K562 (cell line): Measurements from ENCODE around the gene RPL19. TPM values are rescaled to one million over a fixed set of nuclear protein-coding genes. Genes with fewer than 3 reads are reported as not detected.

ENCODE experiments used
- BDP1 ChIP-seq: IDR thresholded peaks from 3 replicates; pipeline ENCODE4 v1.6.1; 2011; ENCODE audit not compliant: insufficient read length, insufficient read depth
- BRD9 ChIP-seq: fragments of 450-650 bp; IDR thresholded peaks from 2 replicates; pipeline ENCODE4 v1.6.1; 2018; ENCODE audit warnings: low read depth; ENCODE audit not compliant: partially characterized antibody
- CSDE1 ChIP-seq, 2 experiments: fragments of 450-650 bp; IDR thresholded peaks; 2 replicates each; pipeline ENCODE4 v1.6.1; 2016; ENCODE audit warnings: mild to moderate bottlenecking in 1 of 2
- CXXC5 ChIP-seq: fragments of 250-450 bp; sonication (Bioruptor Pico); IDR thresholded peaks from 2 replicates; pipeline ENCODE4 v1.8.0; 2022; ENCODE audit warnings: inconsistent platforms, mild to moderate bottlenecking, moderate library complexity
- FOXK2 ChIP-seq, 2 experiments: fragments of 450-650 bp; IDR thresholded peaks in 1 of 2; conservative IDR thresholded peaks in 1 of 2; 2 replicates each; pipeline ENCODE4 v1.6.1; 2016; ENCODE audit warnings: low read depth in 2 of 2, mild to moderate bottlenecking in 1 of 2
- HSF4 ChIP-seq: fragments of 250-450 bp; sonication (Bioruptor Pico); IDR thresholded peaks from 2 replicates; pipeline ENCODE4 v2.1.2; 2022; ENCODE audit warnings: mild to moderate bottlenecking, moderate library complexity, borderline replicate concordance
- MTA3 ChIP-seq: fragments of 450-650 bp; formaldehyde crosslinking; IDR thresholded peaks from 2 replicates; pipeline ENCODE4 v1.6.1; 2017; ENCODE audit warnings: mild to moderate bottlenecking, borderline replicate concordance
- RFX5 ChIP-seq: IDR thresholded peaks from 2 replicates; pipeline ENCODE4 v1.6.1; 2011; ENCODE audit warnings: low read depth, mild to moderate bottlenecking, improper control_type of control experiment, low read length
- ZFP36 ChIP-seq: fragments of 150-350 bp; IDR thresholded peaks from 2 replicates; pipeline ENCODE4 v1.6.1; 2018; ENCODE audit warnings: low read length, low read depth; ENCODE audit not compliant: partially characterized antibody
- polyA plus RNA-seq, 8 experiments: library from polyadenylated mRNA; depleted of rRNA in 4 of 8; stranded (reverse) in 5 of 8; unstranded in 3 of 8; fragments of >200 nt; fragmentation: Nextera tagmentation in 2 of 8; fragmentation: Illumina TruSeq in 1 of 8; extraction: Ambion mirVana in 2 of 8; extraction: Trizol in 1 of 8; gene quantifications; 2 replicates each; pipeline versions ENCODE4 v1.2.1 to v1.2.3, GENCODE V29; 2011 to 2014; ENCODE audit warnings: inconsistent platforms in 1 of 8, missing spikeins in 1 of 8
- total RNA-seq, 7 experiments: library from RNA; depleted of rRNA in 6 of 7; stranded (reverse); fragments of >200 nt in 6 of 7; fragmentation: Illumina TruSeq in 2 of 7; extraction: Trizol in 2 of 7; gene quantifications; 2 replicates each; pipeline versions ENCODE4 v1.2.1 to v1.2.3, GENCODE V29; 2011 to 2021; ENCODE audit warnings: low replicate concordance in 1 of 7
- TF ChIP-seq, protein P1 (sequence below): fragments of 450-650 bp; IDR thresholded peaks from 2 replicates; pipeline ENCODE4 v1.6.1; 2017; ENCODE audit warnings: antibody characterized with exemption
- TF ChIP-seq, protein P2 (sequence below), 3 experiments: IDR thresholded peaks in 2 of 3; conservative IDR thresholded peaks in 1 of 3; 2 replicates each; pipeline ENCODE4 v1.5.1; 2011 to 2012; ENCODE audit warnings: low read length in 3 of 3, mild to moderate bottlenecking in 3 of 3, control low read depth in 2 of 3, improper control_type of control experiment in 1 of 3, inconsistent platforms in 1 of 3, low read depth in 1 of 3, mixed read lengths in 1 of 3, moderate library complexity in 1 of 3; ENCODE audit not compliant: insufficient read depth in 2 of 3
- TF ChIP-seq, protein P3 (sequence below): fragments of 150-350 bp; conservative IDR thresholded peaks from 2 replicates; pipeline ENCODE4 v1.6.1; 2014; ENCODE audit warnings: low read length
- TF ChIP-seq, protein P4 (sequence below): fragments of 450-650 bp; IDR thresholded peaks from 2 replicates; pipeline ENCODE4 v1.6.1; 2017; ENCODE audit warnings: antibody characterized with exemption, mild to moderate bottlenecking
- TF ChIP-seq, protein P5 (sequence below): fragments of 450-650 bp; IDR thresholded peaks from 2 replicates; pipeline ENCODE4 v1.7.0; 2016; ENCODE audit warnings: borderline replicate concordance

Gene RPL19
- total and polyA plus RNA-seq, 9 of the 15 experiments (the other 6 are each of a cell fraction or from before 2014, with no cell fraction given): 2,263 to 4,614 (median 3,727) TPM

DNA sequence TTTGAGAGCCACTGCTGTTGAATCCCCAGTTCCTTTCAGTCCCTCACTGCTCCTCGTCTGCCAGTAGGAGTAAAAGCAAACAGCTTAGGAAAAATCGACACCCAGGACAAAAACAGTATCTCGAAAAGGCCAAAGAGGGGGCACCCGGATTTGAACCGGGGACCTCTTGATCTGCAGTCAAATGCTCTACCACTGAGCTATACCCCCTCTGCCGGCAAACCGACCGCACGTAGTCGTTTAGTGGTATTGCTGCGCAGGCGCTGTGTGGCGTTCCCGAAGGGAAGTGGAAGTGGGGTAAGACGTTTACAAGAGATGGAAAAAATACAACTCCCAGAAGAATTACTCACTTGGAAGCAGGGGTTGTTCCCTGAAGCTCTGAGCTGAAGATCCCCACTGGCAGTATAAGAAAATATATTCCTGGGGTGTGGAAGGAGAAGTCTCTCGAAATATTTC lies 46.5 kb upstream of the RPL19 start (continued):
- TF ChIP-seq HSF4 (no peak), RFX5 (peak; percentile 73; the same call in 1 of the 2 replicates), MTA3 (0 out of 2 replicates have a peak, but pooled peaks have one; percentile 38), FOXK2 (conservative IDR thresholded peaks at IDR 0.05 in 1 of 2, IDR thresholded peaks at IDR 0.05 in 1 of 2; ENCODE audit: low read depth in 2 of 2) (peak in 1 of 2 experiments; percentile 35; a peak in 1 of 4 replicates), BRD9 (peak; percentile 97), ZFP36 (peak; percentile 31), BDP1 (peak; percentile 100), CSDE1 (IDR thresholded peaks at IDR 0.05) (peak in 1 of 2 experiments; percentile 77; a peak in 2 of 4 replicates), CXXC5 (CRISPR knock-in tag) (peak; percentile 18)
- TF ChIP-seq, protein P1, sequence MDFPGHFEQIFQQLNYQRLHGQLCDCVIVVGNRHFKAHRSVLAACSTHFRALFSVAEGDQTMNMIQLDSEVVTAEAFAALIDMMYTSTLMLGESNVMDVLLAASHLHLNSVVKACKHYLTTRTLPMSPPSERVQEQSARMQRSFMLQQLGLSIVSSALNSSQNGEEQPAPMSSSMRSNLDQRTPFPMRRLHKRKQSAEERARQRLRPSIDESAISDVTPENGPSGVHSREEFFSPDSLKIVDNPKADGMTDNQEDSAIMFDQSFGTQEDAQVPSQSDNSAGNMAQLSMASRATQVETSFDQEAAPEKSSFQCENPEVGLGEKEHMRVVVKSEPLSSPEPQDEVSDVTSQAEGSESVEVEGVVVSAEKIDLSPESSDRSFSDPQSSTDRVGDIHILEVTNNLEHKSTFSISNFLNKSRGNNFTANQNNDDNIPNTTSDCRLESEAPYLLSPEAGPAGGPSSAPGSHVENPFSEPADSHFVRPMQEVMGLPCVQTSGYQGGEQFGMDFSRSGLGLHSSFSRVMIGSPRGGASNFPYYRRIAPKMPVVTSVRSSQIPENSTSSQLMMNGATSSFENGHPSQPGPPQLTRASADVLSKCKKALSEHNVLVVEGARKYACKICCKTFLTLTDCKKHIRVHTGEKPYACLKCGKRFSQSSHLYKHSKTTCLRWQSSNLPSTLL: peak; percentile 79
- TF ChIP-seq, protein P2, sequence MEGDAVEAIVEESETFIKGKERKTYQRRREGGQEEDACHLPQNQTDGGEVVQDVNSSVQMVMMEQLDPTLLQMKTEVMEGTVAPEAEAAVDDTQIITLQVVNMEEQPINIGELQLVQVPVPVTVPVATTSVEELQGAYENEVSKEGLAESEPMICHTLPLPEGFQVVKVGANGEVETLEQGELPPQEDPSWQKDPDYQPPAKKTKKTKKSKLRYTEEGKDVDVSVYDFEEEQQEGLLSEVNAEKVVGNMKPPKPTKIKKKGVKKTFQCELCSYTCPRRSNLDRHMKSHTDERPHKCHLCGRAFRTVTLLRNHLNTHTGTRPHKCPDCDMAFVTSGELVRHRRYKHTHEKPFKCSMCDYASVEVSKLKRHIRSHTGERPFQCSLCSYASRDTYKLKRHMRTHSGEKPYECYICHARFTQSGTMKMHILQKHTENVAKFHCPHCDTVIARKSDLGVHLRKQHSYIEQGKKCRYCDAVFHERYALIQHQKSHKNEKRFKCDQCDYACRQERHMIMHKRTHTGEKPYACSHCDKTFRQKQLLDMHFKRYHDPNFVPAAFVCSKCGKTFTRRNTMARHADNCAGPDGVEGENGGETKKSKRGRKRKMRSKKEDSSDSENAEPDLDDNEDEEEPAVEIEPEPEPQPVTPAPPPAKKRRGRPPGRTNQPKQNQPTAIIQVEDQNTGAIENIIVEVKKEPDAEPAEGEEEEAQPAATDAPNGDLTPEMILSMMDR (IDR thresholded peaks at IDR 0.05 in 2 of 3, conservative IDR thresholded peaks at IDR 0.05 in 1 of 3; ENCODE audit: insufficient read depth in 2 of 3, low read depth in 1 of 3, low read length in 3 of 3): 0 out of 6 replicates have a peak, but pooled peaks of 1 of the 3 experiments have one; percentile 6
- TF ChIP-seq, protein P3, sequence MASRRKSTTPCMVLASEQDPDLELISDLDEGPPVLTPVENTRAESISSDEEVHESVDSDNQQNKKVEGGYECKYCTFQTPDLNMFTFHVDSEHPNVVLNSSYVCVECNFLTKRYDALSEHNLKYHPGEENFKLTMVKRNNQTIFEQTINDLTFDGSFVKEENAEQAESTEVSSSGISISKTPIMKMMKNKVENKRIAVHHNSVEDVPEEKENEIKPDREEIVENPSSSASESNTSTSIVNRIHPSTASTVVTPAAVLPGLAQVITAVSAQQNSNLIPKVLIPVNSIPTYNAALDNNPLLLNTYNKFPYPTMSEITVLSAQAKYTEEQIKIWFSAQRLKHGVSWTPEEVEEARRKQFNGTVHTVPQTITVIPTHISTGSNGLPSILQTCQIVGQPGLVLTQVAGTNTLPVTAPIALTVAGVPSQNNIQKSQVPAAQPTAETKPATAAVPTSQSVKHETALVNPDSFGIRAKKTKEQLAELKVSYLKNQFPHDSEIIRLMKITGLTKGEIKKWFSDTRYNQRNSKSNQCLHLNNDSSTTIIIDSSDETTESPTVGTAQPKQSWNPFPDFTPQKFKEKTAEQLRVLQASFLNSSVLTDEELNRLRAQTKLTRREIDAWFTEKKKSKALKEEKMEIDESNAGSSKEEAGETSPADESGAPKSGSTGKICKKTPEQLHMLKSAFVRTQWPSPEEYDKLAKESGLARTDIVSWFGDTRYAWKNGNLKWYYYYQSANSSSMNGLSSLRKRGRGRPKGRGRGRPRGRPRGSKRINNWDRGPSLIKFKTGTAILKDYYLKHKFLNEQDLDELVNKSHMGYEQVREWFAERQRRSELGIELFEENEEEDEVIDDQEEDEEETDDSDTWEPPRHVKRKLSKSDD: peak; percentile 59; the same call in 1 of the 2 replicates
- TF ChIP-seq, protein P4, sequence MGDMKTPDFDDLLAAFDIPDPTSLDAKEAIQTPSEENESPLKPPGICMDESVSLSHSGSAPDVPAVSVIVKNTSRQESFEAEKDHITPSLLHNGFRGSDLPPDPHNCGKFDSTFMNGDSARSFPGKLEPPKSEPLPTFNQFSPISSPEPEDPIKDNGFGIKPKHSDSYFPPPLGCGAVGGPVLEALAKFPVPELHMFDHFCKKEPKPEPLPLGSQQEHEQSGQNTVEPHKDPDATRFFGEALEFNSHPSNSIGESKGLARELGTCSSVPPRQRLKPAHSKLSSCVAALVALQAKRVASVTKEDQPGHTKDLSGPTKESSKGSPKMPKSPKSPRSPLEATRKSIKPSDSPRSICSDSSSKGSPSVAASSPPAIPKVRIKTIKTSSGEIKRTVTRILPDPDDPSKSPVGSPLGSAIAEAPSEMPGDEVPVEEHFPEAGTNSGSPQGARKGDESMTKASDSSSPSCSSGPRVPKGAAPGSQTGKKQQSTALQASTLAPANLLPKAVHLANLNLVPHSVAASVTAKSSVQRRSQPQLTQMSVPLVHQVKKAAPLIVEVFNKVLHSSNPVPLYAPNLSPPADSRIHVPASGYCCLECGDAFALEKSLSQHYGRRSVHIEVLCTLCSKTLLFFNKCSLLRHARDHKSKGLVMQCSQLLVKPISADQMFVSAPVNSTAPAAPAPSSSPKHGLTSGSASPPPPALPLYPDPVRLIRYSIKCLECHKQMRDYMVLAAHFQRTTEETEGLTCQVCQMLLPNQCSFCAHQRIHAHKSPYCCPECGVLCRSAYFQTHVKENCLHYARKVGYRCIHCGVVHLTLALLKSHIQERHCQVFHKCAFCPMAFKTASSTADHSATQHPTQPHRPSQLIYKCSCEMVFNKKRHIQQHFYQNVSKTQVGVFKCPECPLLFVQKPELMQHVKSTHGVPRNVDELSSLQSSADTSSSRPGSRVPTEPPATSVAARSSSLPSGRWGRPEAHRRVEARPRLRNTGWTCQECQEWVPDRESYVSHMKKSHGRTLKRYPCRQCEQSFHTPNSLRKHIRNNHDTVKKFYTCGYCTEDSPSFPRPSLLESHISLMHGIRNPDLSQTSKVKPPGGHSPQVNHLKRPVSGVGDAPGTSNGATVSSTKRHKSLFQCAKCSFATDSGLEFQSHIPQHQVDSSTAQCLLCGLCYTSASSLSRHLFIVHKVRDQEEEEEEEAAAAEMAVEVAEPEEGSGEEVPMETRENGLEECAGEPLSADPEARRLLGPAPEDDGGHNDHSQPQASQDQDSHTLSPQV: peak; percentile 52
- TF ChIP-seq, protein P5, sequence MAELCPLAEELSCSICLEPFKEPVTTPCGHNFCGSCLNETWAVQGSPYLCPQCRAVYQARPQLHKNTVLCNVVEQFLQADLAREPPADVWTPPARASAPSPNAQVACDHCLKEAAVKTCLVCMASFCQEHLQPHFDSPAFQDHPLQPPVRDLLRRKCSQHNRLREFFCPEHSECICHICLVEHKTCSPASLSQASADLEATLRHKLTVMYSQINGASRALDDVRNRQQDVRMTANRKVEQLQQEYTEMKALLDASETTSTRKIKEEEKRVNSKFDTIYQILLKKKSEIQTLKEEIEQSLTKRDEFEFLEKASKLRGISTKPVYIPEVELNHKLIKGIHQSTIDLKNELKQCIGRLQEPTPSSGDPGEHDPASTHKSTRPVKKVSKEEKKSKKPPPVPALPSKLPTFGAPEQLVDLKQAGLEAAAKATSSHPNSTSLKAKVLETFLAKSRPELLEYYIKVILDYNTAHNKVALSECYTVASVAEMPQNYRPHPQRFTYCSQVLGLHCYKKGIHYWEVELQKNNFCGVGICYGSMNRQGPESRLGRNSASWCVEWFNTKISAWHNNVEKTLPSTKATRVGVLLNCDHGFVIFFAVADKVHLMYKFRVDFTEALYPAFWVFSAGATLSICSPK: 0 out of 2 replicates have a peak, but pooled peaks have one; percentile 50
